Glomerular endothelial cell (primary cell): ENCODE data around the gene ADGRE2. TPM values are rescaled to one million over a fixed set of nuclear protein-coding genes. Genes with fewer than 3 reads are reported as not detected.
"Not testable (repeated sequence)": the region's sequence is repeated elsewhere in the genome, so short reads cannot be mapped to it uniquely, and the experiment has no call there.

Experiments
- DNase-seq: peaks from one replicate; pipeline ENCODE4 v3.0.0-alpha.2; 2011; ENCODE audit warnings: low read depth, low spot score; ENCODE audit errors: extremely low read depth
- total RNA-seq: library from RNA; depleted of rRNA; stranded (reverse); fragments of >200 nt; gene quantifications from 2 replicates; pipeline ENCODE4 v1.2.3, GENCODE V29; 2015

Gene ADGRE2
- total RNA-seq, 1 donor from 2014 or later = 0.06 TPM

- not testable (repeated sequence) for DNase-seq
Measured at GRCh38 chr19:14780622-14781225, 2.4 kb upstream of the ADGRE2 start.

- no peak for DNase-seq
Measured at GRCh38 chr19:14779151-14779550, 791 bp upstream of the ADGRE2 start.

- not testable (repeated sequence) for DNase-seq
Measured at GRCh38 chr19:14777645-14778044, 715 bp downstream of the ADGRE2 start.

GRCh38 chr19:14775869-14776586 lies 2.3 kb downstream of the ADGRE2 start:
- DNase-seq = no peak

GRCh38 chr19:14775326-14775725 lies 3.0 kb downstream of the ADGRE2 start:
- DNase-seq = not testable (repeated sequence)

GRCh38 chr19:14774373-14774772 lies 4.0 kb downstream of the ADGRE2 start:
- DNase-seq = no peak

GRCh38 chr19:14773722-14774121 lies 4.6 kb downstream of the ADGRE2 start:
- DNase-seq = not testable (repeated sequence)

- no peak for DNase-seq
Measured at GRCh38 chr19:14772995-14773394, 5.4 kb downstream of the ADGRE2 start.

GRCh38 chr19:14772467-14772866 lies 5.9 kb downstream of the ADGRE2 start:
- no peak for DNase-seq

- no peak for DNase-seq
Measured at GRCh38 chr19:14770944-14771839, 7.2 kb downstream of the ADGRE2 start.

GRCh38 chr19:14770136-14770535 lies 8.2 kb downstream of the ADGRE2 start:
- DNase-seq = no peak

- no peak for DNase-seq
Measured at GRCh38 chr19:14769201-14769600, 9.2 kb downstream of the ADGRE2 start.

- DNase-seq = no peak
Measured at GRCh38 chr19:14768001-14768400, 10.4 kb downstream of the ADGRE2 start.

GRCh38 chr19:14767466-14767971 lies 10.8 kb downstream of the ADGRE2 start:
- DNase-seq = no peak

GRCh38 chr19:14765841-14766240 lies 12.5 kb downstream of the ADGRE2 start:
- not testable (repeated sequence) for DNase-seq

- DNase-seq = not testable (repeated sequence)
Measured at GRCh38 chr19:14765403-14765802, 13.0 kb downstream of the ADGRE2 start.

GRCh38 chr19:14764401-14764800 lies 14.0 kb downstream of the ADGRE2 start:
- no peak for DNase-seq

- no peak for DNase-seq
Measured at GRCh38 chr19:14763497-14764145, 14.7 kb downstream of the ADGRE2 start.

- DNase-seq = no peak
Measured at GRCh38 chr19:14762111-14762510, 16.2 kb downstream of the ADGRE2 start.

GRCh38 chr19:14761607-14762006 lies 16.8 kb downstream of the ADGRE2 start:
- no peak for DNase-seq

GRCh38 chr19:14758816-14759215 lies 19.5 kb downstream of the ADGRE2 start:
- DNase-seq = no peak
